ENCODE measurements around the gene ZNF385B.

Gene ZNF385B

GRCh38 chr2:179444056-179444455 is 417.4 kb downstream of the ZNF385B start:
- TF ChIP-seq CTCF (IDR thresholded peaks at IDR 0.05; ENCODE audit: low read depth, low read length), result no peak
- DNase-seq (ENCODE audit: extremely low read depth, low read depth), result no peak

DNA sequence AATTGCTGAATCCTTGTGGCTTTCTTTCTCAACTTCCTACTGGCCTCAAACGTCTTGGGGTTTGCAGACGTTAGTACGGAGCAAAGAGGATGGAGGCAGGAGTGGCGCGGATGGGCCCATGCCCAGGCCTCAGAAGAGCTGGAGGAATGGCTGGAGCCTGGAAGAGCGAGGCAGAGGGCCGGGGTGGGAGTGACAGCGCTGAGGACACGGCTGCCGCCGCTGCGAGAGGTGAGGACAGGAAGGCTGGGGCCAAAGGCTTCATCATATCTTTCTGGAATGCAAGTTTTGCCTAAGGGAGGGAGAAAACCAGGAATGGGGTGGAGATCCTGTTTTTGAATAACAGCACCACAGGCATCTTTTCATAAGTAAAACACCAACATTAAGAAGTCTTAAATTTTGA is 418.2 kb downstream of the ZNF385B start:
- no peak for DNase-seq (ENCODE audit: extremely low read depth, low read depth)
- TF ChIP-seq CTCF (IDR thresholded peaks at IDR 0.05; ENCODE audit: low read depth, low read length), result no peak

DNA sequence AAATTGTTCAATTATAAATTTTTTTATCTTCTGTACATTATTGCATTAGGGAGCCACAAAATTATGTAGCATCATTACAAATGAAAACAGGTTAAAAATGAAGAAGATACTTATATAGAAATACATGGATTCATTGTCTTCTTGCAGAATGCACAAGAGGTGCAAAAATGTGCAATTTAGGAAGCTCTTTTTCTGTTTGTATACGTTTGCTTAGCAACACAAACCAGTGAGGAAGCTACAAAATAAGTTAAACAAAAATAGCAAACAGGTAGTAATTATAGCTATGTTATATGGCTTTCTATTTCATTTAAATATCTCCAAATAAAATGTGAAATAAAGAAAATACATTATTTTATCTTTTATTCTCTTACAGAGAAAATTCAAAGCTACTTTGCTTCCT is 419.2 kb downstream of the ZNF385B start:
- no peak for DNase-seq (ENCODE audit: extremely low read depth, low read depth)
- TF ChIP-seq CTCF (IDR thresholded peaks at IDR 0.05; ENCODE audit: low read depth, low read length), result no peak

DNA sequence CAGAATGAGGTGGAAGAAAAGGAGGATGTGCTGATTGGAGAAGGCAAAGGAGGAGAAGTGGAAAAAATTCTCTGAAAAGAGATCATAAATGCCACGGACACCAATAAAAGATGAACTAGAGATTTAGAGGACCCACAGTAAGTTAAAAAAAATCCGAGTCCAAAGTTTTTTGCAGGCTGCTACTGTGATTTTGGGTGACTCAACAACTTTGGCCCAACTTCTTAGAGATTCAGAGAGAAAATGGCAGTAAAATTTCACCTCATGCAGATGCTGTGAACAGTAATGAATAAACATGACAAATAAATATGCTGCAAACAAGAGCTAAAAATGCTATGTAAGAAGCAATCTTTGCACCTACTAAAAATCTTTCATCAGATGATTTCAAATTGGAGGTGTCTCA is 419.9 kb downstream of the ZNF385B start:
- no peak for DNase-seq (ENCODE audit: extremely low read depth, low read depth)
- TF ChIP-seq CTCF (IDR thresholded peaks at IDR 0.05; ENCODE audit: low read depth, low read length), result no peak

DNA sequence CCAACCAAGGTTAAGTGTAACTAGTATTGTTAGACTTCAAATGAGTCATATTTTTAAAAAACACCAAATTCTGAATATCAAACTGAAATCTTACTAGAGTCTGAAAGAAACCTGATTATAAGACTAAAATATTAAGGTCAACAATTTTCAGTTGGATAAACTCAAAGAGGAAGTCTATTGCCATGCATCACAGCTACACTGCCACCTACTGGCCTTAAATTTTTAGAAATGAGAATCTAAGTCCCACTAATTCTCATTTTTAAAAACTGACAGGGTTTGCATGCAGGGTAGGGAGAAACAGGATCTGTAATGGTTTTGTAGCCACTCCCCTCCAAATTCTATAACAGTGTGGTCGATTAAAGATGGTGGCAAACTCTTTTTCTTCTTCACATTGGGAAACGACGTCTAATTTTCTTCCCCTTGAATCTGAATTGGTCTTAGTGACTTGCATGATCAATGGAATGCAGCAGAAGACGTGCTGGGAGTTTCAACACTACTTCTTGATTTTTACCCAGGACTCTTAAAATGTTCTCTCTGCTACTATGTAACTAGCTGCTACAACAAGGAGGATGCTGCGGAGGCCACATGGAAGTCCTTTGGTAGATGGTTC is 420.7 kb downstream of the ZNF385B start:
- no peak for DNase-seq (ENCODE audit: extremely low read depth, low read depth)
- TF ChIP-seq CTCF (IDR thresholded peaks at IDR 0.05; ENCODE audit: low read depth, low read length), result peak; percentile 63

GRCh38 chr2:179438654-179439053 is 422.8 kb downstream of the ZNF385B start:
- no peak for TF ChIP-seq CTCF (IDR thresholded peaks at IDR 0.05; ENCODE audit: low read depth, low read length)
- DNase-seq (ENCODE audit: extremely low read depth, low read depth), result no peak

DNA sequence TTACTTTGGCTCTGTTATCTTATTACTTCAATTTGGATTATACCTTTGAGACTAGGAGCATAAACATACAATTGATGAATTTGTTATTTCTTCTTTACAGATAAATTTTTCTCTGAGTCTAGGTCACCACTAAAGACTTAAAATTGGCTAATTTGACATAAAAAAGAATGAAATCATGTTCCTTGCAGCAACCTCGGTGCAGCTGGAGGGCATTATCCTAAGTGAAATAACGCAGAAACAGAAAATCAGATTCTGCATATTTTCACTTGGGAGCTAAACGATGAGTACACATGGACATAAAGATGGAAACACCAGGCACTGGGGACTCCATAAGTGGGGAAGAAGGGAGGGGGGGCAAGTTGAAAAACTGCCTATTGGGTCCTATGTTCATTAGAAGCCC is 424.0 kb downstream of the ZNF385B start:
- TF ChIP-seq CTCF (IDR thresholded peaks at IDR 0.05; ENCODE audit: low read depth, low read length), result no peak
- DNase-seq (ENCODE audit: extremely low read depth, low read depth), result no peak
